HEK293T (cell line): Measurements from ENCODE around the gene MYRF.

Experiments used
- ELF4 ChIP-seq: fragments of 450-650 bp; IDR thresholded peaks from 2 replicates; pipeline ENCODE4 v1.6.1; 2017; ENCODE audit warnings: antibody characterized with exemption
- SUZ12 ChIP-seq: fragments of 450-650 bp; IDR thresholded peaks from 2 replicates; pipeline ENCODE4 v1.6.1; 2016; ENCODE audit warnings: mild to moderate bottlenecking
- TARDBP ChIP-seq: fragments of 450-650 bp; IDR thresholded peaks from 2 replicates; pipeline ENCODE4 v1.6.1; 2016
- TF ChIP-seq, protein P1 (sequence below): fragments of 450-650 bp; IDR thresholded peaks from 2 replicates; pipeline ENCODE4 v1.6.1; 2016

GRCh38 chr11:61718046-61718531 lies 34.3 kb upstream of the MYRF start:
- TF ChIP-seq ELF4 (no peak), SUZ12 (no peak), TARDBP (no peak)
- TF ChIP-seq, protein P1, sequence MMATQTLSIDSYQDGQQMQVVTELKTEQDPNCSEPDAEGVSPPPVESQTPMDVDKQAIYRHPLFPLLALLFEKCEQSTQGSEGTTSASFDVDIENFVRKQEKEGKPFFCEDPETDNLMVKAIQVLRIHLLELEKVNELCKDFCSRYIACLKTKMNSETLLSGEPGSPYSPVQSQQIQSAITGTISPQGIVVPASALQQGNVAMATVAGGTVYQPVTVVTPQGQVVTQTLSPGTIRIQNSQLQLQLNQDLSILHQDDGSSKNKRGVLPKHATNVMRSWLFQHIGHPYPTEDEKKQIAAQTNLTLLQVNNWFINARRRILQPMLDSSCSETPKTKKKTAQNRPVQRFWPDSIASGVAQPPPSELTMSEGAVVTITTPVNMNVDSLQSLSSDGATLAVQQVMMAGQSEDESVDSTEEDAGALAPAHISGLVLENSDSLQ = no peak
